GM12878 (cell line): ENCODE results near the gene STK32A. TPM values are rescaled to one million over a fixed set of nuclear protein-coding genes. Genes with fewer than 3 reads are reported as not detected.

ENCODE experiments used
- ATAC-seq: fragments of 200-7000 bp; cut with Tn5 transposase; 3 replicates; pipeline ENCODE4 v1.9.1; 2020; ENCODE audit warnings: mild to moderate bottlenecking, moderate library complexity
- BruUV-seq: library from RNA; stranded (reverse); fragments of 400-500 nt; replicated peaks from 2 replicates; lab custom pipeline; 2021; lab: Mats Ljungman, UMichigan
- CTCF ChIA-PET: fragments of 300-600 bp; sonication (Branson Sonifier 250); formaldehyde crosslinking; extraction: SDS; loops from one replicate; lab custom pipeline; 2021; ENCODE audit warnings: inconsistent platforms; lab: Yijun Ruan, JAX
- POLR2A ChIA-PET: fragments of 350-600 bp; formaldehyde crosslinking; extraction: SDS; loops from one replicate; lab custom pipeline; 2021; ENCODE audit warnings: inconsistent platforms; lab: Charles Lee
- RAD21 ChIA-PET: fragments of 300-600 bp; sonication (Branson Sonifier 250); formaldehyde crosslinking; loops from one replicate; lab custom pipeline; 2023; ENCODE audit warnings: antibody characterized with exemption; ENCODE audit not compliant: unreplicated experiment; lab: Charles Lee
- SMC1A ChIA-PET: fragments of 300-600 bp; sonication (Branson Sonifier 250); formaldehyde crosslinking; loops from one replicate; lab custom pipeline; 2023; ENCODE audit not compliant: unreplicated experiment, uncharacterized antibody; lab: Charles Lee
- DNase-seq: peaks from one replicate; pipeline ENCODE4 v3.0.0-alpha.2; 2011; ENCODE audit warnings: low read depth, low spot score
- FAIRE-seq: peaks from 3 replicates; lab custom pipeline; 2011; peaks lifted over from hg19 to GRCh38; lab: Jason Lieb, UNC
- H2AFZ ChIP-seq: 2 replicates; pipeline ENCODE4 v1.6.0; 2011; ENCODE audit warnings: low read depth, low read length, control low read depth; ENCODE audit not compliant: control insufficient read depth
- H3K27ac ChIP-seq: 2 replicates; pipeline ENCODE4 v1.5.1; 2011; ENCODE audit warnings: control low read depth; ENCODE audit not compliant: control insufficient read depth, insufficient read depth
- H3K27me3 ChIP-seq, 2 experiments: replicated peaks in 1 of 2; 2 replicates each; pipeline versions ENCODE4 v1.6.0 to v1.6.1; 2011; ENCODE audit warnings: low read length in 1 of 2; ENCODE audit not compliant: control insufficient read depth in 2 of 2, insufficient read depth in 2 of 2
- H3K36me3 ChIP-seq, 2 experiments: 2 replicates each; pipeline ENCODE4 v1.5.1; 2011; ENCODE audit warnings: low read length in 1 of 2; ENCODE audit not compliant: control insufficient read depth in 2 of 2, insufficient read depth in 2 of 2
- H3K4me1 ChIP-seq: 2 replicates; pipeline ENCODE4 v1.6.1; 2011; ENCODE audit warnings: mild to moderate bottlenecking, low read length, moderate library complexity, mixed read lengths; ENCODE audit not compliant: control insufficient read depth, insufficient read depth
- H3K4me2 ChIP-seq: 2 replicates; pipeline ENCODE4 v1.6.0; 2011; ENCODE audit warnings: control low read depth; ENCODE audit not compliant: control insufficient read depth, insufficient read depth
- H3K4me3 ChIP-seq: fragments of 200-600 bp; sonication (generic); 2 replicates; pipeline ENCODE4 v1.5.1; 2016
- H3K79me2 ChIP-seq: 2 replicates; pipeline ENCODE4 v1.6.0; 2011; ENCODE audit warnings: low read length; ENCODE audit not compliant: control insufficient read depth, insufficient read depth
- H3K9ac ChIP-seq: 2 replicates; pipeline ENCODE4 v1.8.0; 2011; ENCODE audit warnings: low read length, control low read depth, mixed read lengths; ENCODE audit not compliant: control insufficient read depth, insufficient read depth
- H3K9me3 ChIP-seq: replicated peaks from 3 replicates; pipeline ENCODE4 v1.5.1; 2011; ENCODE audit warnings: mild to moderate bottlenecking, low read length; ENCODE audit not compliant: control insufficient read depth, insufficient read depth
- H4K20me1 ChIP-seq: 2 replicates; pipeline ENCODE4 v1.6.0; 2011; ENCODE audit not compliant: control insufficient read depth, insufficient read depth
- BMI1 ChIP-seq: fragments of 450-650 bp; IDR thresholded peaks from 2 replicates; pipeline ENCODE4 v1.6.1; 2016; ENCODE audit warnings: mild to moderate bottlenecking, moderate library complexity, borderline replicate concordance
- CUX1 ChIP-seq: IDR thresholded peaks from 2 replicates; pipeline ENCODE4 v1.6.1; 2012; ENCODE audit warnings: improper control_type of control experiment, low read depth, low read length; ENCODE audit not compliant: insufficient replicate concordance
- ETV6 ChIP-seq, 2 experiments: fragments of 450-650 bp in 1 of 2; IDR thresholded peaks in 1 of 2; conservative IDR thresholded peaks in 1 of 2; 2 replicates each; pipeline ENCODE4 v1.6.1; 2014; ENCODE audit warnings: antibody characterized with exemption in 1 of 2, borderline replicate concordance in 1 of 2, low read depth in 1 of 2, mild to moderate bottlenecking in 1 of 2, moderate library complexity in 1 of 2
- IRF5 ChIP-seq: fragments of 450-650 bp; IDR thresholded peaks from 2 replicates; pipeline ENCODE4 v1.6.1; 2017; ENCODE audit warnings: borderline replicate concordance
- NFXL1 ChIP-seq: fragments of 450-650 bp; IDR thresholded peaks from 2 replicates; pipeline ENCODE4 v1.6.1; 2017; ENCODE audit warnings: antibody characterized with exemption, mild to moderate bottlenecking, borderline replicate concordance
- NR2C1 ChIP-seq: fragments of 450-650 bp; IDR thresholded peaks from 2 replicates; pipeline ENCODE4 v1.6.1; 2017; ENCODE audit warnings: antibody characterized with exemption, mild to moderate bottlenecking, moderate library complexity
- PBX3 ChIP-seq: IDR thresholded peaks from 2 replicates; pipeline ENCODE4 v1.6.1; 2011; ENCODE audit warnings: mild to moderate bottlenecking, low read depth, low read length, moderate library complexity; ENCODE audit not compliant: insufficient replicate concordance
- STAT3 ChIP-seq: IDR thresholded peaks from 2 replicates; pipeline ENCODE4 v1.6.1; 2011; ENCODE audit warnings: low read depth, low read length, improper control_type of control experiment
- ZBED1 ChIP-seq: IDR thresholded peaks from 2 replicates; pipeline ENCODE4 v1.6.1; 2016; ENCODE audit warnings: borderline replicate concordance
- ZNF217 ChIP-seq: fragments of 450-650 bp; IDR thresholded peaks from 2 replicates; pipeline ENCODE4 v1.6.1; 2017; ENCODE audit warnings: antibody characterized with exemption, mild to moderate bottlenecking
- WGBS: methylation state at CpG from one replicate; pipeline ENCODE4 v1.1.6; 2016; ENCODE audit warnings: low lambda C conversion rate; ENCODE audit not compliant: insufficient replicate concordance, insufficient coverage; ENCODE audit errors: missing lambda C conversion rate; 5-methylcytosine and 5-hydroxymethylcytosine counted together
- in situ Hi-C: fragments of 300-500 bp; cut with MboI; formaldehyde crosslinking; loops from 9 replicates; pipeline ENCODE4 v1.14.3; 2018; ENCODE audit warnings: mixed read lengths
- intact Hi-C: fragments of 100-400 bp; cut with micrococcal nuclease; formaldehyde crosslinking; loops from one replicate; pipeline ENCODE4 v1.14.2; 2022; ENCODE audit not compliant: unreplicated experiment
- polyA plus RNA-seq, 11 experiments: library from polyadenylated mRNA; depleted of rRNA in 4 of 11; unstranded in 6 of 11; stranded (reverse) in 5 of 11; fragments of >200 nt; fragmentation: Nextera tagmentation in 4 of 11; fragmentation: Illumina TruSeq in 1 of 11; extraction: Ambion mirVana in 4 of 11; extraction: Trizol in 1 of 11; gene quantifications; 1 replicate in 1 of 11; 2 replicates in 10 of 11; pipeline versions ENCODE4 v1.2.1 to v1.2.3, GENCODE V29; 2011 to 2016; ENCODE audit warnings: inconsistent platforms in 2 of 11, missing spikeins in 2 of 11, low read depth in 1 of 11
- total RNA-seq, 4 experiments: library from RNA; depleted of rRNA in 3 of 4; stranded (reverse); fragments of >200 nt in 3 of 4; fragmentation: Illumina TruSeq in 1 of 4; extraction: Trizol in 1 of 4; gene quantifications; 2 replicates each; pipeline versions ENCODE4 v1.2.1 to v1.2.3, GENCODE V29; 2013 to 2021

STK32A gene
- total and polyA plus RNA-seq, 10 of the 15 experiments (the other 5 are each of a cell fraction or from before 2014, with no cell fraction given) = under 0.01 to 0.10 TPM; not detected in 8

- intact Hi-C loops = no loop called here
- SMC1A ChIA-PET = no interaction called here
- BruUV-seq = no TSS peak
Measured at GRCh38 chr5:147349241-147349640, 114.4 kb downstream of the STK32A start.

More at GRCh38 chr5:147349241-147349640, 114.4 kb downstream of the STK32A start:
- in situ Hi-C loops = no loop called here
- H3K79me2 ChIP-seq = no peaks in the 10 kb centered on the region
- H3K27me3 ChIP-seq = no peaks in the 10 kb centered on the region
- H3K27ac ChIP-seq = no peak overlapping the region
- no peaks in the 10 kb centered on the region for H3K36me3 ChIP-seq
- ChIA-PET CTCF (interaction anchor here (1.5 kb wide), 1 partner anchor 21 kb away, joined by 5 read pairs; no protein-coding TSS in a partner anchor), POLR2A (no interaction called here), RAD21 (no interaction called here)
- no peak overlapping the region for H3K4me2 ChIP-seq
- no peak for ATAC-seq
- H4K20me1 ChIP-seq = no peaks in the 10 kb centered on the region
- no peak for FAIRE-seq
- 0% methylated on average over 2 of the region's 2 CpGs for WGBS
- H3K4me1 ChIP-seq = no peaks in the 10 kb centered on the region
- H3K9ac ChIP-seq = no peak overlapping the region
- no peaks in the 10 kb centered on the region for H3K9me3 ChIP-seq
- H2AFZ ChIP-seq = no peak overlapping the region
- no peak overlapping the region for H3K4me3 ChIP-seq
- no peak for TF ChIP-seq NR2C1
- TF ChIP-seq STAT3 = no peak
- no peak for TF ChIP-seq CUX1
- no peak for TF ChIP-seq ETV6 (conservative IDR thresholded peaks at IDR 0.05 in 1 of 2, IDR thresholded peaks at IDR 0.05 in 1 of 2; ENCODE audit: borderline replicate concordance in 1 of 2, low read depth in 1 of 2)
- no peak for TF ChIP-seq ZNF217
- TF ChIP-seq ZBED1 = no peak
- TF ChIP-seq BMI1 = no peak
- no peak for TF ChIP-seq NFXL1
- TF ChIP-seq IRF5 = no peak
- no peak for TF ChIP-seq PBX3
- TF ChIP-seq, all 136 proteins: peak for 0
- no peak for DNase-seq
